ENCODE results near the gene POU3F1.
A peak's percentile ranks its signal among the peaks of the same experiment; 100 is the strongest.

Gene POU3F1

GRCh38 chr1:38014724-38015424 lies 31.7 kb downstream of the POU3F1 start:
- no peak for DNase-seq (ENCODE audit: extremely low read depth, low read depth)
- H3K4me3 ChIP-seq (replicated peaks; ENCODE audit: low read depth, low read length): peak overlapping the region; percentile 73; the same call in 1 of the 2 replicates
- no peak for TF ChIP-seq CTCF (IDR thresholded peaks at IDR 0.05; ENCODE audit: low read depth, low read length, missing control alignments)

GRCh38 chr1:38014171-38014570 lies 32.4 kb downstream of the POU3F1 start:
- TF ChIP-seq CTCF (IDR thresholded peaks at IDR 0.05; ENCODE audit: low read depth, low read length, missing control alignments): no peak
- no peak for DNase-seq (ENCODE audit: extremely low read depth, low read depth)
- H3K4me3 ChIP-seq (replicated peaks; ENCODE audit: low read depth, low read length): peak overlapping the region; percentile 73

GRCh38 chr1:38013227-38013622 lies 33.4 kb downstream of the POU3F1 start:
- TF ChIP-seq CTCF (IDR thresholded peaks at IDR 0.05; ENCODE audit: low read depth, low read length, missing control alignments): no peak

GRCh38 chr1:38012363-38013226 lies 34.0 kb downstream of the POU3F1 start, which contains the start of gene UTP11:
Gene UTP11, plus strand, starts transcription at chr1:38012734. Its CDS starts 69 bp downstream, at chr1:38012803.
- peak within 1 kb of the TSS; percentile 73 for H3K4me3 ChIP-seq (replicated peaks; ENCODE audit: low read depth, low read length)
- peak; percentile 98 for DNase-seq (ENCODE audit: extremely low read depth, low read depth)
- TF ChIP-seq CTCF (IDR thresholded peaks at IDR 0.05; ENCODE audit: low read depth, low read length, missing control alignments): no peak

More at GRCh38 chr1:38013227-38013622, 33.4 kb downstream of the POU3F1 start:
- peak overlapping the region; percentile 73 for H3K4me3 ChIP-seq (replicated peaks; ENCODE audit: low read depth, low read length)
- no peak for DNase-seq (ENCODE audit: extremely low read depth, low read depth)

GRCh38 chr1:38009841-38010180 lies 36.8 kb downstream of the POU3F1 start:
- H3K4me3 ChIP-seq (replicated peaks; ENCODE audit: low read depth, low read length): no peak overlapping the region
- no peak for TF ChIP-seq CTCF (IDR thresholded peaks at IDR 0.05; ENCODE audit: low read depth, low read length, missing control alignments)
- no peak for DNase-seq (ENCODE audit: extremely low read depth, low read depth)

- DNase-seq (ENCODE audit: extremely low read depth, low read depth): no peak
- H3K4me3 ChIP-seq (replicated peaks; ENCODE audit: low read depth, low read length): no peak overlapping the region
- TF ChIP-seq CTCF (IDR thresholded peaks at IDR 0.05; ENCODE audit: low read depth, low read length, missing control alignments): no peak
Observed at GRCh38 chr1:38009088-38009840, 37.3 kb downstream of the POU3F1 start.
